NCI-H128 (cell line): ENCODE data around the gene TMEM255B.
"Not testable (repeated sequence)": the region's sequence is repeated elsewhere in the genome, so short reads cannot be mapped to it uniquely, and the experiment has no call there.

Experiments
- DNase-seq: peaks from one replicate; lab custom pipeline; 2025; ENCODE audit not compliant: unreplicated experiment; lab: John Stamatoyannopoulos, UW

The TMEM255B gene

DNA sequence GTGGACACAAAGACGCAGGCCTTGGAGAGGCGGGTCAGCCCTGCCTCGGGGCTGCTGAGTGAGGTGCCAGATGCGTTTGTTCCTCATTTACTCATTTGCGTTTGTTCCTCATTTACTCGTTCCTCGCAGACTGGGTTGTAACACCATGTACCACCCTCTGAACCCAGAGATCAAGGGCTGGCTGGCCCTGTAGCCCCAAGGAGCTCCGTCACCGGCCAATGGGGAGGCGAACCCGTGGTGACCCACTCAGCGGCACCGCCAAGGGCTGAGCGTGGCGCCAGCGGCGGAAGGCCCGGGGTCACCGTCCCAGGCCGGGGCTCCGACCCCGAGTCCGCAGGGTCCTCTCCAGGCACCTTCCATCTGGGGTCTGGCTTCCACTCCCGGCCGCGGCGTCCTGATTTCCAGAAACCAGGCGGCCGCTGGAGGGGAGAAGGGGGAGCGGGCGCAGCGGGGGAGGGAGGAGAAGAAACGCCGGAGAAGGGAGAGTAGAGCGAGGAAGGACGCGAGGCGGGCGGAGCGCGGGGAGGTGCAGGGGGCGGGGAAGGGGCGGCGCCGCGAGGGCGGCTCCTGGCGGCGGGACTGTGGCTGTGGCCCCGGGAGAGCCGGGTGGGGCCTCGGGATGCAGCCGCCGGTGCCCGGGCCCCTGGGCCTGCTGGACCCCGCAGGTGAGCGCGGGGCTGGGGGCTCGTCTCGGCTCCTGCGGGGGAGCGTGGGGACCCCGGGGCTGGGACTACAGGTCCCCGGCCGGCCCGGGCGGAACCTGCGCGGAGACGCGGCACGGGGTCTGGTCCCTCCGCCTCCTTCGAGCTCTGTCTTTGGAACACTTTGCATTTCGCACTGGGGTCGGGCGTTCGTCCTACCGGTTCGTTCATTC is at the start of gene TMEM255B:
TMEM255B (plus strand) TSS at position 576 of the 874 bp plus-strand sequence; CDS start at position 620, 44 bp downstream.
- DNase-seq: no peak

GRCh38 chr13:113722921-113723320 is 36.1 kb upstream of the TMEM255B start:
- DNase-seq: no peak

DNA sequence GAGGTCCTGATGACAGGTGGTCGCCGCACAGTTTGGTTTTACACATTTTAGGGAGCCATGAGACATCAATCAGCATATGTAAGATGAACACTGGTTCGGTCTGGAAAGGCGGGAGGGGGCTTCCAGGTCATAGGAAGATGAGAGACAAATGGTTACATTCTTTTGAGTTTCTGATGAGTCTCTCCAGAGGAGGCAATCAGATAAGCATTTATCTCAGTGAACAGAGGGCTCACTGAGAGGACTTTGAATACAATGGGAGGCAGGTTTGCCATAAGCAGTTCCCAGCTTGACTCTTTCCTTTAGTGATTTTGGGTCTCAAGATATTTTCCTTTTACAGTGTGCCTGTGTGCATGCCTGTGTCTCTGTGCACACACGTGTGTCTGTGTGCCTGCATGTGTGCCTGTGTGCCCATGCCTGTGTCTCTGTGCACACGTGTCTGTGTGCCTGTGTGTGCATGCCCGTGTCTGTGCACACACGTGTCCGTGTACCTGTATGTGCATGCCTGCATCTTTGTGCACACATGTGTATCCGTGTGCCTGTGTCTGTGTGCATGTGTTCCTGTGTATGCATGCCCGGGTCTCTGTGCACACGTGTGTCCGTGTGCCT is 35.5 kb upstream of the TMEM255B start:
- no peak for DNase-seq

DNA sequence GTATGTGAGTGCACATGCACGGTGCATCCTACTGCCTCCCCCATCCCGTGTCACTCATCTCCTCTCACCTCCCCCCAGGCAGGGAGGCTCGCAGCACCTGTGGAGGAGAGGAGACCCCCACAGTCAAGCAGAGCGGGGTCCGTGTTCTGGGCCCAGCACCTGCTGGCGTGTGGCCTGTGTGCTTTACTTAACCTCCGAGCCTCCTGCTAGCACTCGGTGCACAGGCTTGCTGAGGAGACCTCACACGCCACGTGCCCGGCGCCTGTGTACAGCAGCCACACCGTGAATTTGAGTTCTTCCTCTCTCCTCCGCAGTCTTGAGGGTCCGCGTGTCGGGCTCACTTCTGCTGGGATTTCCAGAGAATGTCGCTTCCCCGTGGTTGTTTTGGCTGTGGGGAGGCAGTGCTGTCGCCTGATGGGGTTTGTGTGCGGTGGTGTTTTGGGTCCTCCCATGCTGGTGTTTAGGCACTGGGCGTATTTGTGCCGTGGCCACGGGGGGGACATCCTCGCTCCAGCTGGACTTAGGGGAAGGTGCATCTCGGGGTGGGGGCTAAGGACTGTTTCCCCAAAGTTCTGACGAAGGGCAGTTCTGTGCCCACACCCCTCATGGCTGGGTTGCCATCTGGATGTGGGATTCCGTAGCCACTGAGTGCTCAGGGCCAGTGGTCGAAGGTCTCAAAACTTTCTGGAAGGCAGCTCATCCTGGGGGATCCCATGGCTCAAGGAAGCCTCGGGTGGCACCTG is 34.8 kb upstream of the TMEM255B start:
- DNase-seq: no peak

DNA sequence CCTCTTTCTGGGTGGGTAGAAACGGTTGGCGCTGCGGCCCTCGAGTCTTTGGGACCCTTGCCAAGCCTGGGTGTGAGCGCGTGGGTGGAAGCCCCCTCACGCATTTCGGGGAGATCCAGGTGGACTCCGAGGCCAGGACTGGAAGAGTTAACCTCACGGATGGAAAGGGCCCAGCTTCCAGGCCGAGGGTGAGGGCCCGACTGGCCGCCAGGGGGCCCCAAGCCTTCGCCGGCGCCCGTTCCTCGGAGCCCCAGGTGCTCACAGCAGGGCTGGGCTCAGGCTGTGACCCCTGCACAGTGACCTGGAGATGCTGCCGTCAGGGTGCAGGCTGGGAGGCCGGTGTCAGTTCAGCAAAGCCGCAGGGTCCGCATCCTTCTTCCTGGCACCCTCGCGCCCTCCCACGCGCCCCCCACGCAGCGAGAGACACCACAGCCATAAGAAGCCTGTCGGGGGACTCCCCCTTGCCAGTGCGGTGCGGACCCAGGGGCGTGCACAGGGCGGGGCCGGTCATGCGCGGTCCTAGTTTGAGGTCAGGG is 34.2 kb upstream of the TMEM255B start:
- DNase-seq: no peak

GRCh38 chr13:113725329-113726105 is 33.5 kb upstream of the TMEM255B start:
- not testable (repeated sequence) for DNase-seq

- DNase-seq: not testable (repeated sequence)
These were observed 32.8 kb upstream of the TMEM255B start for GRCh38 chr13:113726106-113726821.

DNA sequence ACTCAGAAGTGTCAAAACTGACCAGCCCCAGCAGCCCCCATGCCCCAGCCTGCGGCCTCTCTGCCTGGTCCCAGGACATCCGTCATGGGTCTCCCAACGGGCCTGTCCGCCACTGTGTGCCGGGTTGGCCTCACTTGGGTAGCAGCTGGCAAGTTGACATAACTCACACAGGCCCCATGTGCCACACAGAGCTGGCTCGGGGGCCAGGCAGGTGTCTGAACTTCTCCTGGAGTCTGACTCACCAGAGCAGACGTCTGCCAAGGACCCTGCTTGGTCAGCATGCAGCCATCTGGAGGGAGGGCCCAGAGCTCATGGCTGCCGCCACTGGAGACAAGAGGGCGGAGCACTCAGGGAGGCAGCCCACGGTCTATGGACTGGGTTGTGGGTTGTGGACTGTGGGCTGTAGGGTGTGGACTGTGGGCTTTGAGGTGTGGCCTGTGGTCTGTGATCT is 32.0 kb upstream of the TMEM255B start:
- no peak for DNase-seq

GRCh38 chr13:113728571-113729054 is 30.4 kb upstream of the TMEM255B start:
- no peak for DNase-seq

DNA sequence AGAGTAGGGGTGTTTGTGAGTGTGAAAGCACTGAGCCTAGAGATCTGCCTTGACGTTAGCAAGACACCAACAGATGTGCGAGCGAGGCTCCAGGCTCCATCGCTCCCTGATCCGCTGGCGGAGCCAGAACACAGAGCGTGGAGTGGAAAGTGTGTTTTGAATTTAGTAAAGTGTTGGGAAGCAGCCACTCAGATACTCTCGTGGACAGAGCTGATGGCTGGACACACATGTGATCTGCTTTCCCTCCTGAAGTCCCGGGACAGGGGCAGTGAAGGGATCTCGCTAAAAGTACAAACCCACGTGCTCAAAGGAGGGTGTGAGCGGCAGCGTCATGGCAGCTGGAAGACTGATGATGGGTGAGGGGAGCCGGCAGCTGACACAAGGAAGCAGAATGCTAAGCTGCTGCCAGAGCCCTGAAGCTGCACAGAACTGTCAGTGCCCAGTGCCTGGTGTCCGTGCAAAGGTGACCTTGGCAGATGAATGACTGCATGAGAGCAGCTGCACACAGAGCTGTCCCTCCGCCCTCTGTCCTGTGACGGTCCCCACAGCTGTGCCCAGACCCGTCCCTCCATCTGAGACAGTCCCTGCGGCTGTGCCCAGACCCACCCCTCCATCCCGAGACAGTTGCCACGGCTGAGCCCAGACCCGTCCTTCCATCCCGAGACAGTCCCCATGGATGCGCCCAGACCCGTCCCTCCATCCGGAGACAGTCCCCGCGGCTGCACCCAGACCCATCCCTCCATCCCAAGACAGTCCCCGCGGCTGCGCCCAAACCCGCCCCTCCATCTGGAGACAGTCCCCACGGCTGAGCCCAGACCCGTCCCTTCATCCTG is 29.6 kb upstream of the TMEM255B start:
- DNase-seq: no peak

DNA sequence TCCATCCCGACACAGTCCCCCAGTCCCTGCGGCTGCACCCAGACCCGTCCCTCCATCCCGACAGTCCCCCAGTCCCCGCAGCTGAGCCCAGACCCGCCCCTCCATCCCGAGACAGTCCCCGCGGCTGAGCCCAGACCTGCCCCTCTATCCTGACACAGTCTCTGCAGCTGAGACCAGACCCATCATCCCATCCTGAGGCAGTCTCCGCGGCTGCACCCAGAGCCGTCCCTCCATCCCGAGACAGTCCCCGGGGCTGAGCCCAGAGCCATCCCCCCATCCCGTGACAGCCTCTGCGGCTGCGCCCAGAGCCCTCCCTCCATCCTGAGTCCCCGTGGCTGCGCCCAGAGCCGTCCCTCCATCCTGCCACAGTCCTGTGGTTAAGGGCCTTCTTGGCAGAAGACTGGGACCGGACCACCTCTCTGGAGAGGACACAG is 28.8 kb upstream of the TMEM255B start:
- no peak for DNase-seq

GRCh38 chr13:113730831-113731191 is 28.2 kb upstream of the TMEM255B start:
- DNase-seq: no peak

- no peak for DNase-seq
These were observed 27.5 kb upstream of the TMEM255B start for GRCh38 chr13:113731192-113732175.

DNA sequence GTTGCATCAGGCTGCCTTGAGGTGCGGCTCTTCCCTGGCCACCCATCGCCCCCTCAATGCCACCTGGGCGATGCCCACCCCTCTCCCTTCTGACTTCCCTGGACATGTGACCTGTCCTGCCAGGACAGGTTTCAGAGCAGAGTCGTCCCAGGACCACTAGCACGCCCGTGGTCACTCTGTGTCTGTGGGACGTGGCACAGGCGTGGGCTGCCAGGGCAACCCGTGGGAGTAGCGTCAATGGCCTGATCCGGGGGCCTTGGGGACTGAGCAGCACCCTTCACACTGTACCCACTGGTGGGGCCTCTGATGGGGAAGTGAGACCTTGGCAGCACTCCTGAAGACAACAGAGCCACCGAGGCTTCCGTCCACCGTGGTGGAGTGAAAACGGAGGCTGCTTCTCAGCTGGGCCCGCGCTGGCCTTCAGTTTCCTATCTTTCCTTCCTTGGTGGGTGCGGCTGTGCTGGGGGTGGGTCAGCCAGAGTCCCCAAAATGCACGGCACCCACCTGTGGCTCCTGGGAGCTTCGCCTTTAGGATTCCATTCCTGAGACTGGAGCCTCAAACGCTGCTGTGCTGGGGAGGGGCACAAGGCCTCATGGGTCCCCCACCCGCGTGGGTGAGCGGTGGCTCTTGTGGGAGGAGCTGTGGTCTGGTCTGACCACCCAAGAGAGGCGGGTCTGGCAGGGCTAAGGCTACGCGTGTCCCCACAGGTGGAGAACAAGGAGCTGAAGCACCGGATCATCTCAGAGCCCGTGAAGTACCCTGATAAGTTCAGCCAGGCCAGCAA is 26.7 kb upstream of the TMEM255B start:
- DNase-seq: no peak

GRCh38 chr13:113732961-113733950 is 25.8 kb upstream of the TMEM255B start:
- DNase-seq: no peak
